Cortex of kidney (tissue), 1 donor: ENCODE data around the gene GPR17.

Experiments
- DNase-seq: peaks from one replicate; lab custom pipeline; 2025; lab: John Stamatoyannopoulos, UW

GPR17 gene

GRCh38 chr2:127645395-127646291, at the start of gene GPR17:
GPR17 (plus strand) TSS chr2:127646153; CDS start chr2:127650736, 4,583 bp downstream.
- DNase-seq, result no peak

- DNase-seq, result no peak
These were observed 49.5 kb upstream of the GPR17 start for GRCh38 chr2:127596311-127597045.

GRCh38 chr2:127597046-127597983, 48.6 kb upstream of the GPR17 start:
- no peak for DNase-seq

GRCh38 chr2:127597984-127598380, 48.0 kb upstream of the GPR17 start:
- no peak for DNase-seq

GRCh38 chr2:127598711-127599110, 47.2 kb upstream of the GPR17 start:
- DNase-seq, result no peak

GRCh38 chr2:127599211-127599610, 46.7 kb upstream of the GPR17 start:
- no peak for DNase-seq

GRCh38 chr2:127604986-127605385, 41.0 kb upstream of the GPR17 start:
- no peak for DNase-seq

GRCh38 chr2:127605691-127606263, 40.2 kb upstream of the GPR17 start:
- no peak for DNase-seq

- no peak for DNase-seq
These were observed 39.1 kb upstream of the GPR17 start for GRCh38 chr2:127606625-127607398.

GRCh38 chr2:127607399-127607908, 38.5 kb upstream of the GPR17 start:
- no peak for DNase-seq

- DNase-seq, result no peak
These were observed 37.6 kb upstream of the GPR17 start for GRCh38 chr2:127608061-127609030.

- DNase-seq, result no peak
These were observed 36.8 kb upstream of the GPR17 start for GRCh38 chr2:127609031-127609751.

- DNase-seq, result no peak
These were observed 36.1 kb upstream of the GPR17 start for GRCh38 chr2:127609818-127610217.

GRCh38 chr2:127610561-127610960, 35.4 kb upstream of the GPR17 start:
- no peak for DNase-seq

GRCh38 chr2:127611076-127611925, 34.7 kb upstream of the GPR17 start:
- no peak for DNase-seq

GRCh38 chr2:127612111-127612822, 33.7 kb upstream of the GPR17 start:
- no peak for DNase-seq

GRCh38 chr2:127614246-127614645, 31.7 kb upstream of the GPR17 start:
- no peak for DNase-seq
